HG02678 (cell line): ENCODE data around the gene CNPY1.
A peak's percentile ranks its signal among the peaks of the same experiment; 100 is the strongest.

ENCODE experiments used
- ATAC-seq: cut with Tn5 transposase; IDR thresholded peaks from one replicate; pipeline ENCODE4 v1.9.1; 2021; ENCODE audit warnings: mild to moderate bottlenecking, moderate library complexity; ENCODE audit not compliant: unreplicated experiment

The CNPY1 gene

GRCh38 chr7:155469311-155470185 lies 76.8 kb downstream of the CNPY1 start:
- no peak for ATAC-seq

- ATAC-seq, result no peak
Observed at GRCh38 chr7:155468785-155469148, 77.6 kb downstream of the CNPY1 start.

GRCh38 chr7:155467846-155468784 lies 78.2 kb downstream of the CNPY1 start:
- peak; percentile 33 for ATAC-seq

- peak; percentile 59 for ATAC-seq
Observed at GRCh38 chr7:155466814-155467733, 79.3 kb downstream of the CNPY1 start.

- ATAC-seq, result no peak
Observed at GRCh38 chr7:155466142-155466813, 80.1 kb downstream of the CNPY1 start.

GRCh38 chr7:155465761-155466141 lies 80.6 kb downstream of the CNPY1 start:
- no peak for ATAC-seq

GRCh38 chr7:155464948-155465739 lies 81.2 kb downstream of the CNPY1 start:
- no peak for ATAC-seq

- ATAC-seq, result no peak
Observed at GRCh38 chr7:155464183-155464582, 82.2 kb downstream of the CNPY1 start.

GRCh38 chr7:155463114-155463811 lies 83.1 kb downstream of the CNPY1 start:
- ATAC-seq, result no peak

GRCh38 chr7:155462163-155462735 lies 84.1 kb downstream of the CNPY1 start:
- ATAC-seq, result no peak

- no peak for ATAC-seq
Observed at GRCh38 chr7:155461631-155462030, 84.7 kb downstream of the CNPY1 start.

- ATAC-seq, result no peak
Observed at GRCh38 chr7:155460926-155461613, 85.3 kb downstream of the CNPY1 start.

- ATAC-seq, result no peak
Observed at GRCh38 chr7:155459700-155460461, 86.5 kb downstream of the CNPY1 start.

- no peak for ATAC-seq
Observed at GRCh38 chr7:155458878-155459699, 87.3 kb downstream of the CNPY1 start.

GRCh38 chr7:155458111-155458877 lies 88.1 kb downstream of the CNPY1 start, which contains the start of gene EN2:
TSS of gene EN2 (plus strand) at chr7:155458129. CDS start at chr7:155458378, 249 bp downstream.
- no peak for ATAC-seq
